Colonic mucosa (tissue), 4 donors: ENCODE results near the gene NBEA. TPM values are rescaled to one million over a fixed set of nuclear protein-coding genes. Genes with fewer than 3 reads are reported as not detected.
A peak's percentile ranks its signal among the peaks of the same experiment; 100 is the strongest.

Source experiments
- DNase-seq: peaks from one replicate; pipeline ENCODE4 v3.0.0-alpha.2; 2020
- H3K27ac ChIP-seq: fragments of 200-600 bp; one replicate; pipeline ENCODE4 v1.8.0; 2021
- H3K27me3 ChIP-seq: fragments of 200-600 bp; one replicate; pipeline ENCODE4 v1.8.0; 2021
- H3K36me3 ChIP-seq: fragments of 200-600 bp; one replicate; pipeline ENCODE4 v1.8.0; 2021
- H3K4me1 ChIP-seq: fragments of 200-600 bp; one replicate; pipeline ENCODE4 v1.8.0; 2021; ENCODE audit warnings: mild to moderate bottlenecking
- H3K4me3 ChIP-seq: fragments of 200-600 bp; one replicate; pipeline ENCODE4 v1.8.0; 2021
- H3K9ac ChIP-seq, 2 donors: one replicate each; pipeline ENCODE4 v1.7.0; 2013; ENCODE audit warnings: control low read depth in 2 of 2, low read depth in 2 of 2, low read length in 2 of 2
- H3K9me3 ChIP-seq: fragments of 200-600 bp; one replicate; pipeline ENCODE4 v1.8.0; 2021
- intact Hi-C: fragments of 100-400 bp; cut with DNase I; formaldehyde crosslinking; loops from one replicate; pipeline ENCODE4 v1.14.1; 2022
- total RNA-seq, 2 donors: library from RNA; stranded (reverse); fragmentation: NEBNext Ultra II Directional in 1 of 2; extraction: Animal tissue kit (Norgen Biotek cat#: 25700) in 1 of 2; gene quantifications; one replicate each; pipeline ENCODE4 v1.2.1, GENCODE V29; 2021
- TF ChIP-seq, protein P1 (sequence below): fragments of 200-600 bp; IDR thresholded peaks from one replicate; pipeline ENCODE4 v1.8.0; 2022; ENCODE audit warnings: antibody characterized with exemption, mild to moderate bottlenecking
- donor health status: healthy.
- donor health status: DM: no; HTN: no; CAD: no.
- donor health status: DM: no; HTN: no; CAD: no.

The NBEA gene
- total RNA-seq, 2 donors from 2014 or later = 1.9 to 5.5 TPM

DNA sequence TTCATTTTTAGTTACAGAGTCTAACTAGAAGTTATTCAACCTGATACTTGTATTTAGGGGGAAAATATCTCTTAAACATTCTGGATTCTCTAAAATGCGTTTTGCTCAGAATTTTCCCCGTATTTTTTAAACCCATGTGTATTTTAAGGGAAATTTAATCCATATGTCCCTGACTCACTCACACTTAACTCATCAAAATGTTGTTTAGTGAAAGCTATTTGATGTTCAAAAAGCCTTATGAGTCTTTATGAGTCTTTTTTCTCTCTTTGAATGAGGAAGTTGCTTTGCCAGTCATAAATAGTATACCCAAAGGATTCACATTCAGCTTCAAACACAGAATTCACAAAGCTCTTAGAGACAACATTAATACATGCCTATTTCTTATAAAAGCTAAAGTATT lies 518.0 kb downstream of the NBEA start:
- intact Hi-C loops = no loop called here
- Histone ChIP-seq H3K9ac (no peak overlapping the region), H3K36me3 (no peaks in the 10 kb centered on the region), H3K4me1 (no peaks in the 10 kb centered on the region), H3K9me3 (no peaks in the 10 kb centered on the region), H3K27ac (no peak overlapping the region), H3K4me3 (no peak overlapping the region), H3K27me3 (no peaks in the 10 kb centered on the region)
- TF ChIP-seq, protein P1, sequence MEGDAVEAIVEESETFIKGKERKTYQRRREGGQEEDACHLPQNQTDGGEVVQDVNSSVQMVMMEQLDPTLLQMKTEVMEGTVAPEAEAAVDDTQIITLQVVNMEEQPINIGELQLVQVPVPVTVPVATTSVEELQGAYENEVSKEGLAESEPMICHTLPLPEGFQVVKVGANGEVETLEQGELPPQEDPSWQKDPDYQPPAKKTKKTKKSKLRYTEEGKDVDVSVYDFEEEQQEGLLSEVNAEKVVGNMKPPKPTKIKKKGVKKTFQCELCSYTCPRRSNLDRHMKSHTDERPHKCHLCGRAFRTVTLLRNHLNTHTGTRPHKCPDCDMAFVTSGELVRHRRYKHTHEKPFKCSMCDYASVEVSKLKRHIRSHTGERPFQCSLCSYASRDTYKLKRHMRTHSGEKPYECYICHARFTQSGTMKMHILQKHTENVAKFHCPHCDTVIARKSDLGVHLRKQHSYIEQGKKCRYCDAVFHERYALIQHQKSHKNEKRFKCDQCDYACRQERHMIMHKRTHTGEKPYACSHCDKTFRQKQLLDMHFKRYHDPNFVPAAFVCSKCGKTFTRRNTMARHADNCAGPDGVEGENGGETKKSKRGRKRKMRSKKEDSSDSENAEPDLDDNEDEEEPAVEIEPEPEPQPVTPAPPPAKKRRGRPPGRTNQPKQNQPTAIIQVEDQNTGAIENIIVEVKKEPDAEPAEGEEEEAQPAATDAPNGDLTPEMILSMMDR = no peak
- DNase-seq = no peak

DNA sequence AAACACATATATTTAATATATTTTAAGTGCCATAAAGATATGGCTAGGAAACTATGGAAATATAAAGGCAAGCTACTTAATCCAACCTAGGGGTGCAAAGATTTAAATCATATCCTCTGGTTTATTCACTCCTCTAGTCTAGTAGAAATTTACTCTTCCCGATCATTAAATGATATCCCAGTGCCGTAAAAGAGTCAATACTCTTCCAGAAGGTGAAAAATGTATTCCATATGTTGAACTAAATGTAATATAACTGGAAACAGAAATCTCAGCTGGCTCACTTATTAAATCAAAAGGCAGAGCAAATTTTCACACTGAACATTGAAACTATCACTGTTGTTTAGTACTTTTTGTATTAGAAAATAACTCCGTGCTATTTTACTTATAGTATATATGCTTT lies 523.3 kb downstream of the NBEA start:
- no peak overlapping the region for H3K9ac ChIP-seq
- intact Hi-C loops = no loop called here
- H3K27ac ChIP-seq = no peak overlapping the region
- no peaks in the 10 kb centered on the region for H3K27me3 ChIP-seq
- H3K9me3 ChIP-seq = no peaks in the 10 kb centered on the region
- H3K4me1 ChIP-seq = no peaks in the 10 kb centered on the region
- no peaks in the 10 kb centered on the region for H3K36me3 ChIP-seq
- DNase-seq = no peak
- TF ChIP-seq, protein P1 = no peak
- H3K4me3 ChIP-seq = no peak overlapping the region

DNA sequence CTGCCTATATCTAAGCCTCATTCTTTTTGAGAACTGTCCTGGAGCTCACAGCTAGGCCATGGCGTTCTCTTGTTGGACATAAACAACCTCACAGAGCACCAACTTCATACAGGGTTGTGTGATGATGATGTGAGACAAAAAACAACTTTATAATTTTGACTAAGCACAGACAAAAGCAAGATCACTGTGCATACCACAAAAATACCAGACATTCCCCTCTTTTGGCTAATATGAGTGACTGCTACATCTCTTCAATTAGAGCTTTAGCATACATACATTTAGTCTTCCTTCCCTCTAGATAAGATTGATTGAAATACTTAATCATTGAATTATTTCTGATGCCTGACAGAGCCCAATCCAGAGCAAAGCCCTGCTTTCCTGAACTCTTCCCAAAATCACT lies 526.1 kb downstream of the NBEA start:
- H3K9ac ChIP-seq = no peak overlapping the region
- H3K4me1 ChIP-seq = no peaks in the 10 kb centered on the region
- no peaks in the 10 kb centered on the region for H3K36me3 ChIP-seq
- DNase-seq = no peak
- intact Hi-C loops = no loop called here
- peaks cover 16% of the 10 kb centered on the region for H3K27me3 ChIP-seq
- TF ChIP-seq, protein P1 = no peak
- H3K27ac ChIP-seq = no peak overlapping the region
- no peaks in the 10 kb centered on the region for H3K9me3 ChIP-seq
- no peak overlapping the region for H3K4me3 ChIP-seq

DNA sequence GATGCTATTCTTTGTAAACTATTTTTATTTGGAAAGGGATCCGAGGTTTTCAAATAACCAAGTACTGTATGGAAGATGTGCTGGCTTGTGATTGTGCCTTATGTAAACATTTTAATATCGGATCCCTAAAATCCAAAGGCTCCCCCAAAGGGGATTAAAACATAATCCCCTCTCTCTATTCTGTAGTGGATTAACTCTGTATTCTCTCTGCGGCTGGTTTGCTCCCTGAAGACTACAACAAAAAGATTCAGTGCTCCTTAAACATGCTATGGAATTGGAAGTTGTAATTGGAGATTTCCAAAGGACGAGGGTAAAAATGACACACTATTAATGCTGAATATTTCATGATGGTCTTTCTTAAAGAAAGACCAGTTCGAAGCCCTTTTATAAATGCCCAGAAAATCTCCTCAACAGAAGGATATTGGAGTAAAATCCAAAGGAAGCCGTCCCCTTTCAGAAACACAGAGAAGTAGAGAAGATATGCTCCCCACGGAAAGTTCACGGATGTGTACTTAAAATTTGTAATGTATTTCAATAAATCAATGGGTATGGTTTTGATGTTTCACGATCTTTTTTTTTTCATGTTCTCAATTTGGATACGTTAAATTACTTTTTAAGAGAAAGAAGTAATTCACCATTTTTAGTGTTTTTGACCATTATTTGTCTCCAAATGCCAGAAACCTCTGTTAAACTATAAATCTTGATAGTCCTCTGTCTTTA lies 527.9 kb downstream of the NBEA start:
- Histone ChIP-seq H3K9me3 (no peaks in the 10 kb centered on the region), H3K9ac (no peak overlapping the region), H3K36me3 (no peaks in the 10 kb centered on the region), H3K4me3 (no peak overlapping the region), H3K27me3 (peaks cover 16% of the 10 kb centered on the region), H3K27ac (no peak overlapping the region), H3K4me1 (no peaks in the 10 kb centered on the region)
- intact Hi-C loops = no loop called here
- no peak for DNase-seq
- TF ChIP-seq, protein P1 = no peak

DNA sequence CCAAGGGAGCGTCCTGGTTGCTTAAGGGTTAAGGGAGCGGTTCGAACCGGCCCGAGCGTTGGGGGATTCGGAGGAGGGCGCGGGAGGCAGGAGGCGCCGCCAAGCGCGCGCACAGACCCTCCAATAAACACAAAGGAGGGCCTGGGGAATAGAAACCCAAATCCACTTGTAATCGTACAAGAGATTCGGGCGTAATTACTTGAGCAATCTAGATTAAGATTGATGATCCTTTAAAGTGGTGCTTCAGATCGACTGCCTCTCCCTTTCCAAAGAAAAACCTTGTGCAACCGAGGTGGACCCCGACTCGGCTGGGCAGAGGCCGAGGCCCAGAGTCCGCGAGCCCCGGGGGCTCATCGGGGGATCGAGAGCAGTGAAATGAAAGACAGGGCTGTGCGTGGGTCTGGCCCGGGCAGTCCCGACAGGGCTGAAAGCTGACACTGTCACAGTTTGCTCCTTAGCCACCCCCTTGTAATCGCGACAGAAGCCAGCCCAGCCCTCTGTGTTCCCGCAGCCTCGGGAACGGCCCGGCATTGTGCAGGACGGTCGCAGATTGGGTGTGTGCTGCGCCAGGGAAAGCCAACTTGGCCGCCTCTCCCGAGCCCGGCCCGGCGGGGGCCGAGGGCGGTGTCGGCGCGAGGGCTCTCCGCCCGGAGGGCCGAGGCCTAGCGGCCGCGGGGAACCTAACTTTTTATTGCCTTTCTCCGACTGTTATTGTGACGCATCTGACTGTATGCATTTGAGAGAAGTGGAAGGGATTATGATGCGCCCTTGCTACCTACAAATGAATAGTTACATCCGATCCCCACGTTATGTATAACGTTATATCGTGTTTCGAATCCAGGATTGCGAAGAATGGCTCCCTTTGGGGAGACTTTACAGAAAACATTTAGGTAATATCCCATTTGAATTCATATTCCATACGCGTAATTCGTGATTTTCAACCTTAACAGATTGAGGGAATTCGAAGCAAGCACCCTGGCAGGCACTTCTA lies 528.9 kb downstream of the NBEA start:
- Histone ChIP-seq H3K4me1 (no peaks in the 10 kb centered on the region), H3K9me3 (no peaks in the 10 kb centered on the region), H3K27ac (no peak overlapping the region), H3K36me3 (no peaks in the 10 kb centered on the region), H3K9ac (peak overlapping the region in 1 of 2 donors; percentile 14), H3K4me3 (peak overlapping the region; percentile 34), H3K27me3 (peaks cover 16% of the 10 kb centered on the region)
- peak; percentile 30 for DNase-seq
- TF ChIP-seq, protein P1 = no peak
- intact Hi-C loops = no loop called here
